HepG2 (cell line): Measurements from ENCODE around the gene CCT7. TPM values are rescaled to one million over a fixed set of nuclear protein-coding genes. Genes with fewer than 3 reads are reported as not detected.

Source experiments
- CSRNP1 ChIP-seq: sonication (generic); formaldehyde crosslinking; IDR thresholded peaks from 2 replicates; pipeline ENCODE4 v1.8.1; 2023; ENCODE audit warnings: mild to moderate bottlenecking, missing genetic modification reagents
- HDAC2 ChIP-seq: sonication (generic); formaldehyde crosslinking; IDR thresholded peaks from 2 replicates; pipeline ENCODE4 v1.4.0; 2020; ENCODE audit warnings: missing genetic modification reagents
- KMT2A ChIP-seq: sonication (generic); formaldehyde crosslinking; IDR thresholded peaks from 2 replicates; pipeline ENCODE4 v1.4.0; 2020; ENCODE audit warnings: missing genetic modification reagents
- PREB ChIP-seq: sonication (generic); formaldehyde crosslinking; IDR thresholded peaks from 2 replicates; pipeline ENCODE4 v1.4.0; 2020; ENCODE audit warnings: missing genetic modification reagents
- RARA ChIP-seq: IDR thresholded peaks from 2 replicates; pipeline ENCODE4 v1.6.1; 2016; ENCODE audit warnings: missing genetic modification reagents, missing compliant biosample characterization
- REL ChIP-seq: sonication (generic); formaldehyde crosslinking; conservative IDR thresholded peaks from 2 replicates; pipeline ENCODE4 v1.8.0; 2022; ENCODE audit warnings: mild to moderate bottlenecking, missing genetic modification reagents, moderate library complexity
- RNF2 ChIP-seq: fragments of 450-650 bp; conservative IDR thresholded peaks from 2 replicates; pipeline ENCODE4 v1.6.1; 2016; ENCODE audit warnings: low read depth
- TBX2 ChIP-seq: sonication (generic); formaldehyde crosslinking; IDR thresholded peaks from 2 replicates; pipeline ENCODE4 v1.5.0; 2020; ENCODE audit warnings: missing genetic modification reagents, mild to moderate bottlenecking, borderline replicate concordance
- U2AF2 ChIP-seq: fragments of 200-400 bp; formaldehyde crosslinking; IDR thresholded peaks from 2 replicates; pipeline ENCODE4 v1.6.1; 2017; ENCODE audit warnings: low read depth, mild to moderate bottlenecking, low read length
- WIZ ChIP-seq: sonication (generic); formaldehyde crosslinking; IDR thresholded peaks from 2 replicates; pipeline ENCODE4 v1.5.1; 2020; ENCODE audit warnings: mild to moderate bottlenecking, missing genetic modification reagents
- ZFP36 ChIP-seq: fragments of 150-350 bp; IDR thresholded peaks from 2 replicates; pipeline ENCODE4 v1.6.1; 2018; ENCODE audit warnings: borderline replicate concordance, low read length, low read depth; ENCODE audit not compliant: partially characterized antibody
- ZNF235 ChIP-seq: sonication (generic); formaldehyde crosslinking; IDR thresholded peaks from 2 replicates; pipeline ENCODE4 v1.8.1; 2023; ENCODE audit warnings: mild to moderate bottlenecking, missing genetic modification reagents, borderline replicate concordance
- polyA plus RNA-seq, 8 experiments: library from polyadenylated mRNA; depleted of rRNA in 3 of 8; stranded (reverse) in 7 of 8; unstranded in 1 of 8; fragments of >200 nt; fragmentation: Illumina TruSeq in 4 of 8; extraction: Trizol in 4 of 8; gene quantifications; 2 replicates each; pipeline versions ENCODE4 v1.2.1 to v1.2.3, GENCODE V29; 2011 to 2016; ENCODE audit warnings: low read depth in 4 of 8, missing spikeins in 1 of 8, mixed read lengths in 1 of 8; ENCODE audit not compliant: insufficient read depth in 1 of 8
- total RNA-seq, 5 experiments: library from RNA; depleted of rRNA; stranded (reverse); fragments of >200 nt; fragmentation: Illumina TruSeq; extraction: Trizol; gene quantifications; 2 replicates each; pipeline ENCODE4 v1.2.3, GENCODE V29; 2016; ENCODE audit warnings: low read depth in 1 of 5
- TF ChIP-seq, protein P1 (sequence below): sonication (generic); formaldehyde crosslinking; IDR thresholded peaks from 2 replicates; pipeline ENCODE4 v1.5.1; 2020; ENCODE audit warnings: missing genetic modification reagents, mild to moderate bottlenecking, borderline replicate concordance
- TF ChIP-seq, protein P2 (sequence below): sonication (generic); formaldehyde crosslinking; IDR thresholded peaks from 2 replicates; pipeline ENCODE4 v1.8.1; 2022; ENCODE audit warnings: low read depth, mild to moderate bottlenecking, missing genetic modification reagents
- TF ChIP-seq, protein P3 (sequence below): IDR thresholded peaks from 2 replicates; pipeline ENCODE4 v1.6.1; 2016; ENCODE audit warnings: low read depth, borderline replicate concordance
- TF ChIP-seq, protein P4 (sequence below): sonication (generic); formaldehyde crosslinking; IDR thresholded peaks from 2 replicates; pipeline ENCODE4 v1.9.0; 2021; ENCODE audit warnings: missing genetic modification reagents, borderline replicate concordance
- TF ChIP-seq, protein P5 (sequence below): sonication (generic); formaldehyde crosslinking; IDR thresholded peaks from 2 replicates; pipeline ENCODE4 v1.5.1; 2020; ENCODE audit warnings: missing genetic modification reagents, mild to moderate bottlenecking, borderline replicate concordance

Gene CCT7
- total and polyA plus RNA-seq, 2 of the 13 experiments (the other 11 are each of a cell fraction or from before 2014, with no cell fraction given), result 347 to 517 TPM

DNA sequence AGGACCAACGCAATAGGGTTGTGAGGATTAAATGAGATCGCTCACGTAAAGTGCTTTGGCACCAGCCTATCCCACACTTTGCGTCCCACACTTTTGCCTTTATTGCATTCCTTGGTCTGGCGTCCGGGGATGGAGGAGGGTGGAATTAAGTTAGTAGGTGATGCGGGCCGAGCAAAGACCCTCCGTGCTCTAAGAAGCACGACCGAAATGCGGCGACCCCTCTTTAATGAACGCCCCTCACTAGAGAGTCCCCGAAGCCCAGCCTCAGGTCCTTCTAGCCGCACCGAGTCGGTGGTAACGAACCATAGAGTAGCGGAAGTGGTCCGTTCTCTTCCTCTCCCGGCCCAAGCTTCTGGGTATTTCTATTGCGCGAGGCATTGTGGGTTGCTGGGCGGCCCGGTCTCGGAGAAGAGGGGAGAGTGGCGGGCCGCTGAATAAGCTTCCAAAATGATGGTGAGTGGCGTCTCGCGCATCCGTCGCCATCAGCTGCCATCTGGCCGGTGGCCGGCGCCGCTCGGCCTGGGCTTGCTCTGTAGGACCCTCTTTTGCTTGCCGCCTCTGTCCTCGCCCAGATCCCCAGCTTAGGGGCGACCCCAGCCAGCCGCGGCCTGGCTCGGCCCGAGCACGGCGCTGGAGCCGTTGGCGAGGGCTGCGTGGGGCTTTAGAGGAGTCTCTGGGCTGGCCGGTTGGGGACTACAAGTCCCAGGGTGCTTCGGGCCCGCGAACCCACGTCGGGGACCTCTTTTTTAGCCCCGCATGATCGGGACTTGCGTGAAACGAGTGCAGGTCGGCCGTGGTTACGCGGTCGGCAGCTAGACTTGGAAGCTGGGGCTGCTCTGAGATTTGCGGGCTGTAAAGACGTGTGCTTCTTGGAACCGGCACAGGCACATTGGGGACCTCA lies at the start of gene CCT7 (continued):
- TF ChIP-seq, protein P1, sequence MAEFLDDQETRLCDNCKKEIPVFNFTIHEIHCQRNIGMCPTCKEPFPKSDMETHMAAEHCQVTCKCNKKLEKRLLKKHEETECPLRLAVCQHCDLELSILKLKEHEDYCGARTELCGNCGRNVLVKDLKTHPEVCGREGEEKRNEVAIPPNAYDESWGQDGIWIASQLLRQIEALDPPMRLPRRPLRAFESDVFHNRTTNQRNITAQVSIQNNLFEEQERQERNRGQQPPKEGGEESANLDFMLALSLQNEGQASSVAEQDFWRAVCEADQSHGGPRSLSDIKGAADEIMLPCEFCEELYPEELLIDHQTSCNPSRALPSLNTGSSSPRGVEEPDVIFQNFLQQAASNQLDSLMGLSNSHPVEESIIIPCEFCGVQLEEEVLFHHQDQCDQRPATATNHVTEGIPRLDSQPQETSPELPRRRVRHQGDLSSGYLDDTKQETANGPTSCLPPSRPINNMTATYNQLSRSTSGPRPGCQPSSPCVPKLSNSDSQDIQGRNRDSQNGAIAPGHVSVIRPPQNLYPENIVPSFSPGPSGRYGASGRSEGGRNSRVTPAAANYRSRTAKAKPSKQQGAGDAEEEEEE (CRISPR knock-in tag), result peak; percentile 56; the same call in 1 of the 2 replicates
- TF ChIP-seq CSRNP1 (CRISPR knock-in tag) (peak; percentile 97; the same call in 1 of the 2 replicates), PREB (CRISPR knock-in tag) (no peak), REL (CRISPR knock-in tag) (0 out of 2 replicates have a peak, but pooled peaks have one; percentile 62), KMT2A (CRISPR knock-in tag) (peak; percentile 95), ZNF235 (CRISPR knock-in tag) (no peak; the same call in 1 of the 2 replicates), HDAC2 (CRISPR knock-in tag) (peak; percentile 60), TBX2 (CRISPR knock-in tag) (peak; percentile 47; the same call in 1 of the 2 replicates), U2AF2 (no peak), RNF2 (peak; percentile 67; the same call in 1 of the 2 replicates), ZFP36 (no peak), WIZ (CRISPR knock-in tag) (peak; percentile 6), RARA (CRISPR knock-in tag) (peak; percentile 43; the same call in 1 of the 2 replicates)
- TF ChIP-seq, protein P2, sequence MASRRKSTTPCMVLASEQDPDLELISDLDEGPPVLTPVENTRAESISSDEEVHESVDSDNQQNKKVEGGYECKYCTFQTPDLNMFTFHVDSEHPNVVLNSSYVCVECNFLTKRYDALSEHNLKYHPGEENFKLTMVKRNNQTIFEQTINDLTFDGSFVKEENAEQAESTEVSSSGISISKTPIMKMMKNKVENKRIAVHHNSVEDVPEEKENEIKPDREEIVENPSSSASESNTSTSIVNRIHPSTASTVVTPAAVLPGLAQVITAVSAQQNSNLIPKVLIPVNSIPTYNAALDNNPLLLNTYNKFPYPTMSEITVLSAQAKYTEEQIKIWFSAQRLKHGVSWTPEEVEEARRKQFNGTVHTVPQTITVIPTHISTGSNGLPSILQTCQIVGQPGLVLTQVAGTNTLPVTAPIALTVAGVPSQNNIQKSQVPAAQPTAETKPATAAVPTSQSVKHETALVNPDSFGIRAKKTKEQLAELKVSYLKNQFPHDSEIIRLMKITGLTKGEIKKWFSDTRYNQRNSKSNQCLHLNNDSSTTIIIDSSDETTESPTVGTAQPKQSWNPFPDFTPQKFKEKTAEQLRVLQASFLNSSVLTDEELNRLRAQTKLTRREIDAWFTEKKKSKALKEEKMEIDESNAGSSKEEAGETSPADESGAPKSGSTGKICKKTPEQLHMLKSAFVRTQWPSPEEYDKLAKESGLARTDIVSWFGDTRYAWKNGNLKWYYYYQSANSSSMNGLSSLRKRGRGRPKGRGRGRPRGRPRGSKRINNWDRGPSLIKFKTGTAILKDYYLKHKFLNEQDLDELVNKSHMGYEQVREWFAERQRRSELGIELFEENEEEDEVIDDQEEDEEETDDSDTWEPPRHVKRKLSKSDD (CRISPR knock-in tag), result no peak
- TF ChIP-seq, protein P3, sequence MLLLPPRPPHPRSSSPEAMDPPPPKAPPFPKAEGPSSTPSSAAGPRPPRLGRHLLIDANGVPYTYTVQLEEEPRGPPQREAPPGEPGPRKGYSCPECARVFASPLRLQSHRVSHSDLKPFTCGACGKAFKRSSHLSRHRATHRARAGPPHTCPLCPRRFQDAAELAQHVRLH (CRISPR knock-in tag), result 0 out of 2 replicates have a peak, but pooled peaks have one; percentile 82
- TF ChIP-seq, protein P4, sequence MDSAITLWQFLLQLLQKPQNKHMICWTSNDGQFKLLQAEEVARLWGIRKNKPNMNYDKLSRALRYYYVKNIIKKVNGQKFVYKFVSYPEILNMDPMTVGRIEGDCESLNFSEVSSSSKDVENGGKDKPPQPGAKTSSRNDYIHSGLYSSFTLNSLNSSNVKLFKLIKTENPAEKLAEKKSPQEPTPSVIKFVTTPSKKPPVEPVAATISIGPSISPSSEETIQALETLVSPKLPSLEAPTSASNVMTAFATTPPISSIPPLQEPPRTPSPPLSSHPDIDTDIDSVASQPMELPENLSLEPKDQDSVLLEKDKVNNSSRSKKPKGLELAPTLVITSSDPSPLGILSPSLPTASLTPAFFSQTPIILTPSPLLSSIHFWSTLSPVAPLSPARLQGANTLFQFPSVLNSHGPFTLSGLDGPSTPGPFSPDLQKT, result no peak
- TF ChIP-seq, protein P5, sequence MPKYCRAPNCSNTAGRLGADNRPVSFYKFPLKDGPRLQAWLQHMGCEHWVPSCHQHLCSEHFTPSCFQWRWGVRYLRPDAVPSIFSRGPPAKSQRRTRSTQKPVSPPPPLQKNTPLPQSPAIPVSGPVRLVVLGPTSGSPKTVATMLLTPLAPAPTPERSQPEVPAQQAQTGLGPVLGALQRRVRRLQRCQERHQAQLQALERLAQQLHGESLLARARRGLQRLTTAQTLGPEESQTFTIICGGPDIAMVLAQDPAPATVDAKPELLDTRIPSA, result 0 out of 2 replicates have a peak, but pooled peaks have one; percentile 39
